ENCODE results near the gene PTPN11.
"Not testable (repeated sequence)": the region's sequence is repeated elsewhere in the genome, so short reads cannot be mapped to it uniquely, and the experiment has no call there.

Gene PTPN11

GRCh38 chr12:112515868-112516267 is 97.1 kb downstream of the PTPN11 start:
- H3F3A ChIP-seq (ENCODE audit: control insufficient read depth, insufficient read depth) = no peaks in the 10 kb centered on the region
- H3K4me3 ChIP-seq (ENCODE audit: low read length) = no peak overlapping the region
- TF ChIP-seq, protein P1, sequence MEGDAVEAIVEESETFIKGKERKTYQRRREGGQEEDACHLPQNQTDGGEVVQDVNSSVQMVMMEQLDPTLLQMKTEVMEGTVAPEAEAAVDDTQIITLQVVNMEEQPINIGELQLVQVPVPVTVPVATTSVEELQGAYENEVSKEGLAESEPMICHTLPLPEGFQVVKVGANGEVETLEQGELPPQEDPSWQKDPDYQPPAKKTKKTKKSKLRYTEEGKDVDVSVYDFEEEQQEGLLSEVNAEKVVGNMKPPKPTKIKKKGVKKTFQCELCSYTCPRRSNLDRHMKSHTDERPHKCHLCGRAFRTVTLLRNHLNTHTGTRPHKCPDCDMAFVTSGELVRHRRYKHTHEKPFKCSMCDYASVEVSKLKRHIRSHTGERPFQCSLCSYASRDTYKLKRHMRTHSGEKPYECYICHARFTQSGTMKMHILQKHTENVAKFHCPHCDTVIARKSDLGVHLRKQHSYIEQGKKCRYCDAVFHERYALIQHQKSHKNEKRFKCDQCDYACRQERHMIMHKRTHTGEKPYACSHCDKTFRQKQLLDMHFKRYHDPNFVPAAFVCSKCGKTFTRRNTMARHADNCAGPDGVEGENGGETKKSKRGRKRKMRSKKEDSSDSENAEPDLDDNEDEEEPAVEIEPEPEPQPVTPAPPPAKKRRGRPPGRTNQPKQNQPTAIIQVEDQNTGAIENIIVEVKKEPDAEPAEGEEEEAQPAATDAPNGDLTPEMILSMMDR (IDR thresholded peaks at IDR 0.05; ENCODE audit: low read depth, low read length, poor library complexity, severe bottlenecking) = no peak
- TF ChIP-seq EZH2phosphoT487 (IDR thresholded peaks at IDR 0.05; ENCODE audit: borderline replicate concordance, low read length) = no peak
- no peaks in the 10 kb centered on the region for H3K27me3 ChIP-seq (ENCODE audit: control insufficient read depth, low read length)
- H3K36me3 ChIP-seq (ENCODE audit: control insufficient read depth, low read length) = no peaks in the 10 kb centered on the region
- no peaks in the 10 kb centered on the region for H4K20me1 ChIP-seq (ENCODE audit: control insufficient read depth, insufficient read depth, low read depth, low read length)
- no peaks in the 10 kb centered on the region for H3K9me2 ChIP-seq (replicated peaks; ENCODE audit: control insufficient read depth, low read length)
- H3K27ac ChIP-seq (ENCODE audit: low read depth, low read length) = no peak overlapping the region
- H3K4me2 ChIP-seq (ENCODE audit: low read length) = no peak overlapping the region
- no peaks in the 10 kb centered on the region for H3K4me1 ChIP-seq (ENCODE audit: control insufficient read depth, low read length)
- no peaks in the 10 kb centered on the region for H3K9me3 ChIP-seq (ENCODE audit: control insufficient read depth, insufficient read depth, low read length)
- H3K79me2 ChIP-seq (ENCODE audit: control insufficient read depth, low read length) = no peaks in the 10 kb centered on the region

- no peaks in the 10 kb centered on the region for H3K9me2 ChIP-seq (replicated peaks; ENCODE audit: control insufficient read depth, low read length)
- H3K4me1 ChIP-seq (ENCODE audit: control insufficient read depth, low read length) = no peaks in the 10 kb centered on the region
- no peak for TF ChIP-seq EZH2phosphoT487 (IDR thresholded peaks at IDR 0.05; ENCODE audit: borderline replicate concordance, low read length)
- TF ChIP-seq, protein P1 (IDR thresholded peaks at IDR 0.05; ENCODE audit: low read depth, low read length, poor library complexity, severe bottlenecking) = no peak
- no peak overlapping the region for H3K4me3 ChIP-seq (ENCODE audit: low read length)
- H3K36me3 ChIP-seq (ENCODE audit: control insufficient read depth, low read length) = no peaks in the 10 kb centered on the region
- H3F3A ChIP-seq (ENCODE audit: control insufficient read depth, insufficient read depth) = no peaks in the 10 kb centered on the region
- H3K27me3 ChIP-seq (ENCODE audit: control insufficient read depth, low read length) = no peaks in the 10 kb centered on the region
- H3K4me2 ChIP-seq (ENCODE audit: low read length) = no peak overlapping the region
- H4K20me1 ChIP-seq (ENCODE audit: control insufficient read depth, insufficient read depth, low read depth, low read length) = no peaks in the 10 kb centered on the region
- H3K79me2 ChIP-seq (ENCODE audit: control insufficient read depth, low read length) = no peaks in the 10 kb centered on the region
- H3K27ac ChIP-seq (ENCODE audit: low read depth, low read length) = no peak overlapping the region
- no peaks in the 10 kb centered on the region for H3K9me3 ChIP-seq (ENCODE audit: control insufficient read depth, insufficient read depth, low read length)
Observed at GRCh38 chr12:112517730-112518364, 99.1 kb downstream of the PTPN11 start.

- no peaks in the 10 kb centered on the region for H3K27me3 ChIP-seq (ENCODE audit: control insufficient read depth, low read length)
- H4K20me1 ChIP-seq (ENCODE audit: control insufficient read depth, insufficient read depth, low read depth, low read length) = no peaks in the 10 kb centered on the region
- no peaks in the 10 kb centered on the region for H3K4me1 ChIP-seq (ENCODE audit: control insufficient read depth, low read length)
- no peaks in the 10 kb centered on the region for H3K9me2 ChIP-seq (replicated peaks; ENCODE audit: control insufficient read depth, low read length)
- no peaks in the 10 kb centered on the region for H3K36me3 ChIP-seq (ENCODE audit: control insufficient read depth, low read length)
- no peaks in the 10 kb centered on the region for H3K79me2 ChIP-seq (ENCODE audit: control insufficient read depth, low read length)
- no peak overlapping the region for H3K4me2 ChIP-seq (ENCODE audit: low read length)
- no peak overlapping the region for H3K4me3 ChIP-seq (ENCODE audit: low read length)
- H3K27ac ChIP-seq (ENCODE audit: low read depth, low read length) = no peak overlapping the region
- TF ChIP-seq EZH2phosphoT487 (IDR thresholded peaks at IDR 0.05; ENCODE audit: borderline replicate concordance, low read length) = no peak
- TF ChIP-seq, protein P1 (IDR thresholded peaks at IDR 0.05; ENCODE audit: low read depth, low read length, poor library complexity, severe bottlenecking) = no peak
- H3K9me3 ChIP-seq (ENCODE audit: control insufficient read depth, insufficient read depth, low read length) = no peaks in the 10 kb centered on the region
- no peaks in the 10 kb centered on the region for H3F3A ChIP-seq (ENCODE audit: control insufficient read depth, insufficient read depth)
Observed at GRCh38 chr12:112518365-112518735, 99.6 kb downstream of the PTPN11 start.

DNA sequence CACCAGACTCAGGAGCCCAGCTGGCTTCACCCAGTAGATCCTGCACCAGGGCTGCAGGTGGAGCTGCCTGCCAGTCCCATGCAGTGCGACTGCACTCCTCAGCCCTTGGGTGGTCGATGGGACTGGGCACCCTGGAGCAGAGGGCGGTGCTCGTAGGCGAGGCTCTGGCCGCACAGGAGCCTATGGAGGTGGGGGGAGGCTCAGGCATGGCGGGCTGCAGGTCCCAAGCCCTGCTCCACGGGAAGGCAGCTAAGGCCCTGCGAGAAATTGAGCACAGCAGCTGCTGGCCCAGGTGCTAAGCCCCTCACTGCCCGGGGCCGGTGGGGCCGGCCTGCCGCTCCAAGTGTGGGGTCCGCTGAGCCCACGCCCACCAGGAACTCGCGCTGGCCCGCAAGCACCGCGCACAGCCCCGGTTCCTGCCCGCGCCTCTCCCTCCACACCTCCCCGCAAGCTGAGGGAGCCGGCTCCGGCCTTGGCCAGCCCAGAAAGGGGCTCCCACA is 101.1 kb downstream of the PTPN11 start:
- not testable (repeated sequence) for H3K4me2 ChIP-seq (ENCODE audit: low read length); H3F3A ChIP-seq (ENCODE audit: control insufficient read depth, insufficient read depth); H3K36me3 ChIP-seq (ENCODE audit: control insufficient read depth, low read length); H3K27me3 ChIP-seq (ENCODE audit: control insufficient read depth, low read length); H3K4me1 ChIP-seq (ENCODE audit: control insufficient read depth, low read length); H4K20me1 ChIP-seq (ENCODE audit: control insufficient read depth, insufficient read depth, low read depth, low read length); H3K9me2 ChIP-seq (replicated peaks; ENCODE audit: control insufficient read depth, low read length); H3K79me2 ChIP-seq (ENCODE audit: control insufficient read depth, low read length); H3K4me3 ChIP-seq (ENCODE audit: low read length); H3K27ac ChIP-seq (ENCODE audit: low read depth, low read length); H3K9me3 ChIP-seq (ENCODE audit: control insufficient read depth, insufficient read depth, low read length)

All from DOHH2 (cell line).